Measurements from ENCODE around the gene FGF14.

DNA sequence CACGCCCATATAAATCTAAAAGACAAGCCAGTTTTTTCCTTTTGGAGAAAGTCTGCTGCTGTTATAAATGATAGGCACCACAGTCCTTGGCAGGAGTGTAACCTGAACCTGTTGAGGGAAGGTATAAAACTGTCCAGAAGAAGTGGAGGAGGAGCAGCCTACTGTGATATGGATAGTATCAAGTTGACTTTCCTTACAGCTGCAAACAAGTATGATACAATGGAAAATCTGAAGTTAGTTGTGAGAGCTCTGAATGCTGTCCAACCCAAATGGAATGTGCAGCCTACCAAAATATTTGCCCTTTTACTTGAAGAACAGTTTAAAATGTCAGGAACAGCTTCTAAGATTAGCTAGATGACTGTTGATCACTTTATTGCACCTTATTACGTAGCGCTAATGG, 399.6 kb downstream of the FGF14 start:
- no peak for TF ChIP-seq EP300 (IDR thresholded peaks at IDR 0.05)
- no peak for TF ChIP-seq POLR2A (IDR thresholded peaks at IDR 0.05)
- TF ChIP-seq, protein P1, sequence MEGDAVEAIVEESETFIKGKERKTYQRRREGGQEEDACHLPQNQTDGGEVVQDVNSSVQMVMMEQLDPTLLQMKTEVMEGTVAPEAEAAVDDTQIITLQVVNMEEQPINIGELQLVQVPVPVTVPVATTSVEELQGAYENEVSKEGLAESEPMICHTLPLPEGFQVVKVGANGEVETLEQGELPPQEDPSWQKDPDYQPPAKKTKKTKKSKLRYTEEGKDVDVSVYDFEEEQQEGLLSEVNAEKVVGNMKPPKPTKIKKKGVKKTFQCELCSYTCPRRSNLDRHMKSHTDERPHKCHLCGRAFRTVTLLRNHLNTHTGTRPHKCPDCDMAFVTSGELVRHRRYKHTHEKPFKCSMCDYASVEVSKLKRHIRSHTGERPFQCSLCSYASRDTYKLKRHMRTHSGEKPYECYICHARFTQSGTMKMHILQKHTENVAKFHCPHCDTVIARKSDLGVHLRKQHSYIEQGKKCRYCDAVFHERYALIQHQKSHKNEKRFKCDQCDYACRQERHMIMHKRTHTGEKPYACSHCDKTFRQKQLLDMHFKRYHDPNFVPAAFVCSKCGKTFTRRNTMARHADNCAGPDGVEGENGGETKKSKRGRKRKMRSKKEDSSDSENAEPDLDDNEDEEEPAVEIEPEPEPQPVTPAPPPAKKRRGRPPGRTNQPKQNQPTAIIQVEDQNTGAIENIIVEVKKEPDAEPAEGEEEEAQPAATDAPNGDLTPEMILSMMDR (IDR thresholded peaks at IDR 0.05), result no peak
